SU-DHL-6 (cell line): Measurements from ENCODE around the gene SCRT2.

Experiments used
- CTCF ChIP-seq: fragments of 200-600 bp; sonication (generic); IDR thresholded peaks from one replicate; pipeline ENCODE4 v1.5.1; 2017; ENCODE audit warnings: antibody characterized with exemption, mild to moderate bottlenecking, low read length, moderate library complexity; ENCODE audit not compliant: insufficient read depth, poor library complexity, severe bottlenecking
- EZH2phosphoT487 ChIP-seq: fragments of 200-600 bp; sonication (generic), shearing (Covaris generic); conservative IDR thresholded peaks from 2 replicates; pipeline ENCODE4 v1.6.1; 2018; ENCODE audit warnings: mild to moderate bottlenecking, antibody characterized with exemption, low read length, moderate library complexity, mixed read lengths

DNA sequence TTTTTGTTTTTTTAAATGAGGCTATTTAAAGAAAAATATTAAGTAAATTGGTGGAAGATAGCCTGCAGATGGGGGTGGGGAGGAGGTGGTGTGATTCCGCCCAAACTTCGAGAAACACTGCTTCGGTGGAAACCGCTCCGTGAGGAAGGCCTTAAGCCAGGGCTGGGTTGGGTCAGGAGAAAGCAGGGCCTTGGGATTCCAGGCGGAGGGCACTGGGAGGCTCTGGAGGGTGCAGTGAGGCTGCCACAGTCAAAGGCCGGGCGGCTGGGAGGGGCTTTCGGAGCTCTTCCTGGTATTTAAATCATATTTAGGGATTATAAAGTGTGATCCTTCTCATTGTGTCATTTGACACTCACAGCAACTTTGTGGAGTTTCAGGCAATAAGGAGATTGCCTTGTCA is 22.2 kb upstream of the SCRT2 start:
- TF ChIP-seq CTCF, result no peak
- no peak for TF ChIP-seq EZH2phosphoT487
